Vagina (tissue), 2 donors: ENCODE results near the gene DENND1A.

ENCODE experiments used
- POLR2AphosphoS5 ChIP-seq, 2 donors: sonication (generic); formaldehyde crosslinking; IDR thresholded peaks; one replicate each; pipeline ENCODE4 v1.9.0; 2017; ENCODE audit warnings: antibody characterized with exemption in 2 of 2, mild to moderate bottlenecking in 2 of 2, low read depth in 1 of 2; ENCODE audit not compliant: insufficient read depth in 1 of 2
- TF ChIP-seq, protein P1 (sequence below), 3 experiments: fragments of 450-650 bp in 2 of 3; fragments of 200-600 bp in 1 of 3; sonication (generic) in 1 of 3; IDR thresholded peaks; one replicate each; pipeline ENCODE4 v1.5.1; 2017 to 2019; ENCODE audit warnings: antibody characterized with exemption in 3 of 3, mild to moderate bottlenecking in 2 of 3, moderate library complexity in 2 of 3

DNA sequence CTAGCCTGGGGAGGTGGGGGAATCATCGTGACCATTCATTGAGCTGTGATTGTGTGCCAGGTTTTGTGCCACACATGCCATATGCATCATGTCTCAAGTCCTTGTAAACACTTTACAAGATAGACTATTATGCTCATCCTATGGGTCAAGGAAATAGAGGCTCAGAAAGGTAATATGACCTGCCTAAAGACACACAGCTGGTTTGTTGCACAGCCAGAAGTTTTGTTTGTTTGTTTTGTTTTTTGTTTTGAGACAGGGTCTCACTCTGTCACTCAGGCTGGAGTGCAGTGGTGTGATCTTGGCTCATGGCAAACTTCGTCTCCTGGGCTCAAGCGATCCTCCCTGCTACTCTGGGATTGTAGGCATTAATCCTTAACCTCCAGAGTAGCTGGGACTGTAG, 595.3 kb downstream of the DENND1A start:
- TF ChIP-seq, protein P1, sequence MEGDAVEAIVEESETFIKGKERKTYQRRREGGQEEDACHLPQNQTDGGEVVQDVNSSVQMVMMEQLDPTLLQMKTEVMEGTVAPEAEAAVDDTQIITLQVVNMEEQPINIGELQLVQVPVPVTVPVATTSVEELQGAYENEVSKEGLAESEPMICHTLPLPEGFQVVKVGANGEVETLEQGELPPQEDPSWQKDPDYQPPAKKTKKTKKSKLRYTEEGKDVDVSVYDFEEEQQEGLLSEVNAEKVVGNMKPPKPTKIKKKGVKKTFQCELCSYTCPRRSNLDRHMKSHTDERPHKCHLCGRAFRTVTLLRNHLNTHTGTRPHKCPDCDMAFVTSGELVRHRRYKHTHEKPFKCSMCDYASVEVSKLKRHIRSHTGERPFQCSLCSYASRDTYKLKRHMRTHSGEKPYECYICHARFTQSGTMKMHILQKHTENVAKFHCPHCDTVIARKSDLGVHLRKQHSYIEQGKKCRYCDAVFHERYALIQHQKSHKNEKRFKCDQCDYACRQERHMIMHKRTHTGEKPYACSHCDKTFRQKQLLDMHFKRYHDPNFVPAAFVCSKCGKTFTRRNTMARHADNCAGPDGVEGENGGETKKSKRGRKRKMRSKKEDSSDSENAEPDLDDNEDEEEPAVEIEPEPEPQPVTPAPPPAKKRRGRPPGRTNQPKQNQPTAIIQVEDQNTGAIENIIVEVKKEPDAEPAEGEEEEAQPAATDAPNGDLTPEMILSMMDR (IDR thresholded peaks at IDR 0.05) = no peak
- TF ChIP-seq POLR2AphosphoS5 (IDR thresholded peaks at IDR 0.05; ENCODE audit: insufficient read depth in 1 of 2, low read depth in 1 of 2) = no peak
